Skeletal muscle satellite cell (primary cell): ENCODE measurements around the gene MAP3K20.

Experiments
- H3K27me3 ChIP-seq: 2 replicates; pipeline ENCODE4 v1.7.0; 2013; ENCODE audit warnings: low read length; ENCODE audit not compliant: control insufficient read depth, insufficient read depth
- H3K36me3 ChIP-seq: 2 replicates; pipeline ENCODE4 v1.7.0; 2013; ENCODE audit warnings: mild to moderate bottlenecking, control low read depth, low read length; ENCODE audit not compliant: insufficient read depth
- H3K4me1 ChIP-seq: 2 replicates; pipeline ENCODE4 v1.7.0; 2013; ENCODE audit warnings: low read length; ENCODE audit not compliant: control insufficient read depth, insufficient read depth
- H3K4me2 ChIP-seq: 2 replicates; pipeline ENCODE4 v1.7.0; 2013; ENCODE audit warnings: mild to moderate bottlenecking, low read length
- H3K4me3 ChIP-seq: 2 replicates; pipeline ENCODE4 v1.7.0; 2013; ENCODE audit warnings: low read length
- H3K9ac ChIP-seq: 2 replicates; pipeline ENCODE4 v1.7.0; 2013; ENCODE audit warnings: mild to moderate bottlenecking, low read depth, low read length, moderate library complexity
- H3K9me3 ChIP-seq: replicated peaks from 2 replicates; pipeline ENCODE4 v1.7.0; 2013; ENCODE audit warnings: mild to moderate bottlenecking, control low read depth, low read length

Gene MAP3K20

DNA sequence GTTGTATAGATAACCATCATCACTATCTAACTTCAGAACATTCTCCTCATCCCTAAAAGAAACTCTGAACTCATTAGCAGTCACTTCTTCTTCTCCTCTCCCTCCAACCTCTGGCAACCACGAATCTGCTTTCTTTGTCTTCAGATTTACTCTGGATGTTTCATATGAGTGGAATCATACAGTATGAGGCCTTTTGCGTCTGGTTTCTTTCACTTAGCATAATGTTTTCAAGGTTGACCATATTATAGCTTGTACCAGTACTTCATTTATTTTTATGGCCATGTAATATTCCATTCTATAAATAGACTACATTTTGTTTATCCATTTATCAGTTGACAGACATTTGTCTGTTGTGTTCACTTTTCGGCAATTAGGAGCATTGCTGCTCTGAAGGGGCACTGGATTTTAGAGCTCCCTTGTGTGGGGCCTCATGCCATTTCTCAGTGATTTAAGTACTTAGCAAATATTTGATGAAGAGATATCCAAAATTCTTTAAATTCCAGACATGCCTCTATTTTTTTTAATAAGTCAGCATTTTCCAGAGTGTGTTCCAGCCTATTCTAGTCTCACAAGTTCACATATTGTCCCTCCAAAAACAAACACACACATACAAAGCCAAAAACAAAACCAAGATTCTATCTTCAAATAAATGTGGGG, 22.5 kb upstream of the MAP3K20 start:
- Histone ChIP-seq H3K36me3 (no peaks in the 10 kb centered on the region), H3K9ac (no peak overlapping the region), H3K9me3 (no peaks in the 10 kb centered on the region), H3K27me3 (no peaks in the 10 kb centered on the region), H3K4me2 (no peak overlapping the region), H3K4me1 (peaks cover 29% of the 10 kb centered on the region), H3K4me3 (no peak overlapping the region)

DNA sequence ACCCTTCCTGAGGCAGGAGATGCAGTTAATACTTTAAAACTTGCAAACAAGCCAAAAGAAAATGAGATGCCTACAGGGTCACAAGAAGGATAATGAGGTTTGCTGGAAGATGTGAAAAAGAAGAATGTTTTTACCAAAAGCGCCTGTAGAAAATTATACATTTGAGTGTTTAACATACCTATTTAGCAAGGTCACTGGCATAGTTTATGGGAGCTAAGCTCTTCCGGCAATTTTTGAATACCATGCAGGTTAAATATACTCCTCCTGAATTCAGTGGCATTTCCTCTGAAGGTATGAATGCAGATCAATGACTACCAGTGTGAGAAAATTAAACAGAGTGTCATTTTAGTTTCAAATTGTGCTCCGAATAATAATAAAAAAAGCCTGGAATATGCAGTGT, 21.2 kb upstream of the MAP3K20 start:
- H3K36me3 ChIP-seq, result no peaks in the 10 kb centered on the region
- H3K4me1 ChIP-seq, result peaks cover 23% of the 10 kb centered on the region
- no peak overlapping the region for H3K4me3 ChIP-seq
- H3K9ac ChIP-seq, result no peak overlapping the region
- no peaks in the 10 kb centered on the region for H3K27me3 ChIP-seq
- no peaks in the 10 kb centered on the region for H3K9me3 ChIP-seq
- H3K4me2 ChIP-seq, result no peak overlapping the region

DNA sequence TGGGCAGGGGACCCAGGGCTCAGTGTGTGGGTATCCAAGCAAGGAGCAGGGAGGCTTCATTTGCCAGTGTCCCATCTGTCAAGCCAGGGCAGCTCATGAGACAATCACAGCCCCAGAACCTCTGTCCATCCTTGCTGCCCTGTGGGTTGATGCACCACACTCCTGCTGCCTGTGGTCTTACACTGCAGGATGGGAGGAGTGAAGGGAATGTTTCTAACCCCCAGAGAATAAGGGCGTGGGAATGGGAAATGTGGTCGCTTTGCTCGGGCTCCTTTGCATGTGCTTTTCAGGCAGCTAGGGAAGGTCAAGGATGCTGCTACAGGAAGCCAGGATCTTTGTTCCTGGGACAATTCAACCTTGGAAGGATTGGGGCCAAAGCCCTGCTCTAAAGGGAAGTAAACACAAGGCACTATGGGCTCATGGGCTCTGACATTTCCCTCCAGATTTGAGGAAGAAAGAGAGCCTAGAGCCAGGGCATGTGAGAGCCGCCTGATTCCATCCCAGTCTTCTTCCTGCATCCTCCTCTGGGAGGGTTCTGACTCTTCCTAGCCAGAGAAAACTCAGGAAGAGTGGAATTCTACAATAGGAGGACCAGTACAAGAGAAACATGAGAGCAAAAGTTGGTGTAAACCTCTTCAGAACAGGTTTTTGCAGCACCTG, 18.8 kb upstream of the MAP3K20 start:
- Histone ChIP-seq H3K9me3 (no peaks in the 10 kb centered on the region), H3K9ac (no peak overlapping the region), H3K4me1 (peaks cover 8% of the 10 kb centered on the region), H3K36me3 (no peaks in the 10 kb centered on the region), H3K4me3 (no peak overlapping the region), H3K4me2 (no peak overlapping the region), H3K27me3 (no peaks in the 10 kb centered on the region)

DNA sequence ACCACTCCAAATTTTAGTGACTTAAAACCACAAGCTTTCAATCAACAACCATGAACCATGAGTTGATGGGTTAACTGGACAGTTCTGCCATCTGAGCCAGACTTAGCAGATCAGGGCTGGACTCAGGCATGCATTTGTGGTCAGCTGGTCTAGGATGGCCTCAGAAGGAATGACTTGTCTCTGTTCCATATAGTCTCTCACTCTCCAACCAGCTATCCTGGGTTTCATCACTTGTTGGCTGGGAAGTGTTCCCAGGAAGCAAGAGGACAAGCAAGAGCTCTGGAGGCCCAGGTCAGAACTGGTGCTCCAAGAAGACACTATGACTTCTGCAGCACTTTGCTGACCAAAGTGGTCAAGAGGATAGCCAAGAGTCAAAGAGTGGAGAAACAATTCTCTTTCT, 17.5 kb upstream of the MAP3K20 start:
- no peaks in the 10 kb centered on the region for H3K27me3 ChIP-seq

DNA sequence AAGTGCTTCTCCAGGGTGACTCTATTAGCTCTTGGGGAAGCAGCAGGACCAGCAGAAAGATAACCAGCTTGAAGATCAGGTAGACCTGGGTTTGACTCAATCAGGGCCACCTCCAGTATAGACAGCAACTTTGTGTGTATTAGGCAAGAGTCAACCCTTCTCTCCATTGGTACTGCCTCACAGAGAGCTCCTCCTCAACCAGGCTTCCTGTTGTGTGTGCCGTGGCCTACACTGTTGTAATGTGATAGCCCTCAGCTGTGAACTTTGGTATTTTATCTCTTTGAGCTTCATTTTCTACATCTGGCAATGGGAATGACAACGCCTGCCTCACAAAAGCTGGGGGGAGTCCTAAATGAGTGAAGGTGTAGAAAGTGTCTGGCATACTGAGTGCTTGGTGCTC, 17.0 kb upstream of the MAP3K20 start:
- Histone ChIP-seq H3K36me3 (no peaks in the 10 kb centered on the region), H3K27me3 (no peaks in the 10 kb centered on the region), H3K4me2 (no peak overlapping the region), H3K4me1 (peaks cover under 1% of the 10 kb centered on the region), H3K9me3 (no peaks in the 10 kb centered on the region), H3K9ac (no peak overlapping the region), H3K4me3 (no peak overlapping the region)

More for the DNA sequence above, 17.5 kb upstream of the MAP3K20 start:
- Histone ChIP-seq H3K9me3 (no peaks in the 10 kb centered on the region), H3K4me3 (no peak overlapping the region), H3K36me3 (no peaks in the 10 kb centered on the region), H3K9ac (no peak overlapping the region), H3K4me2 (no peak overlapping the region), H3K4me1 (peaks cover 7% of the 10 kb centered on the region)

DNA sequence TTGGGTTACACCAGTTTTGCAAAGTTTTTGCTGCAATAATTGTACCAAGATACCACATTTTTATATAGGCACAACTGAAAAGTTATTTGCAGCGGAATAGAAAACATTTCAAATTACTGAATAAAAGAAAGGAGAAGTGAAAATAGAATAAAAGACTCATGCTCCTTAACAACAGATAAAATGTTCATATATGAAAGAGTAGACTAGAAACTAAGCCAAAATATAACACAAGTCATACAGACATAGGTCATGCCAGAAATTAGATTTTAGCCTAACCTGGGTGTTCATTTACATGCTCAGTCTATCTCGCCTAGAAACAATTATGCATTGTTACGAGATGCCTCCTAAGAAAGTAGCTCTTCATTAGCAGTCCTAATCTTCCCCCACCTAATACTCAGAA, 16.4 kb upstream of the MAP3K20 start:
- Histone ChIP-seq H3K9me3 (no peaks in the 10 kb centered on the region), H3K4me3 (no peak overlapping the region), H3K27me3 (no peaks in the 10 kb centered on the region), H3K4me2 (no peak overlapping the region), H3K9ac (no peak overlapping the region), H3K36me3 (no peaks in the 10 kb centered on the region), H3K4me1 (no peaks in the 10 kb centered on the region)

DNA sequence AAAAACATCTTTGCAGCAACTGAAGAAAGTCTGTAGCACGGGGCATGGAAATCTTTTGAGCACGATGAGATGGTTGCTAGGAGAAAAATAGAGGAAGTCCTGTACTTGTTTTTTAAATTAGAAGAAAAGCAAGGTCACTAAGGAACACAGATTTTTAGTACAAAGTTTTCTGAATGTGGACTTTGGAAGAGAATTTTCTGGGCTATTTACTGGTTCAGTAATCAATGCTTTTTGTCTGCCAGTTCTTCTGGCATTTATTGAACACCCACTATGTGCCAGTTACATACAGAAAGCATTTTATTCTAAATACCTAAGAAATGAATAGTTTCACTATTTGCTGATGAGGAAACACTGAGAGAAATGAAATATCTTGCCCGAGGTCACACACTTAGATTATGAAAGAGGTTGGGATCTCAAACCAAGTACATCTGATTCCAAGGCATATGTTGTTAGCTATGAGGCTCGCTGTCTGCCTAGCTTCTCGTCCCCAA, 15.6 kb upstream of the MAP3K20 start:
- H3K9ac ChIP-seq, result no peak overlapping the region
- no peak overlapping the region for H3K4me2 ChIP-seq

DNA sequence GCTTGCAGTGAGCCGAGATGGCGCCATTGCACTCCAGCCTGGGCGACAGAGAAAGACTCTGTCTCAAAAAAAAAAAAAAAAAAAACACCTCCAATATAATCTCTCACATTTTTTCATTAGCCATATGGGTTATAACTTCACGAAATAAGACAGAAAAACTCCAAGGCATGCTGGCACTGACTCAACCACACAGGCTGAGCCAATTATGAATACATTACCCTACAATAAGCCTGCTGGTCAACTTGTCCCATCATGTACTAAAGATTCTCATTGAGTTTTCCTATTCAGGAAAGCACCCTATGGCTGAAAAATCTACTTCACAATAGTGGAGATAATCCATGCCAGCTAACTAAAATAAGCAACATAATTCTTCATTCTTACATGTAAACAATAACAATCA, 12.8 kb upstream of the MAP3K20 start:
- no peak overlapping the region for H3K4me2 ChIP-seq
- H3K9me3 ChIP-seq, result no peaks in the 10 kb centered on the region
- no peaks in the 10 kb centered on the region for H3K4me1 ChIP-seq
- H3K4me3 ChIP-seq, result no peak overlapping the region
- no peaks in the 10 kb centered on the region for H3K36me3 ChIP-seq
- H3K9ac ChIP-seq, result no peak overlapping the region
- no peaks in the 10 kb centered on the region for H3K27me3 ChIP-seq

More for the DNA sequence above, 15.6 kb upstream of the MAP3K20 start:
- Histone ChIP-seq H3K4me1 (no peaks in the 10 kb centered on the region), H3K36me3 (no peaks in the 10 kb centered on the region), H3K27me3 (no peaks in the 10 kb centered on the region), H3K4me3 (no peak overlapping the region), H3K9me3 (no peaks in the 10 kb centered on the region)

DNA sequence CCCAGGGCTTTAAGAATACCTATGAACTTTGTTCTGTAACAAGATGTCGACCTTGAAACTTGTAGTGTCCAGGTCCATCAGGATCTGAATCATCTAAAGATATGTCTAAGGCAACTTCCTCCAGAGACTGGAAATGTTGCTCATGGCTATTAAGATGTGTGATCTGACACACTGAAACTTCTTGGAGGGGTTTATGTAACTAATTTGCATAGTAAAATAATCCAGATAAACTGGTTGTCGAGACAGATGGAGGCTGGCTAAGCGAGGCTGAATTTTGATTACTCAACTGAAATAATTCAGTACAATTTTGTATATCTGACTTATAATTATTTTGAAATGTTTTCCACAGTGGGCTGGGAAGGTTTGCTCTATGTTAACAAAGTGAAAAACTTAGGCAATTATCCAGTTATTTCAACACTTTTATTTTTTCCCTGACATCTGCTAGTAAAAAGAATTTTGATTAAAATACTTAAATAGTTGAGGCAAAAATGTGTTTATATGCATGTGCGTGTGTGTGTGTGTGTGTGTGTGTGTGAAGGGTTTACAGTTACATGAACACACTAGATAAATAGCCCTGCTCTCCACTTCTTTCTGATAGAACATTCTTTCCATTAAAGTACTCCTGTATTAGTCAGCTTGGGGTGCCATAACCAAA, 11.4 kb upstream of the MAP3K20 start:
- no peaks in the 10 kb centered on the region for H3K36me3 ChIP-seq
- no peak overlapping the region for H3K9ac ChIP-seq

DNA sequence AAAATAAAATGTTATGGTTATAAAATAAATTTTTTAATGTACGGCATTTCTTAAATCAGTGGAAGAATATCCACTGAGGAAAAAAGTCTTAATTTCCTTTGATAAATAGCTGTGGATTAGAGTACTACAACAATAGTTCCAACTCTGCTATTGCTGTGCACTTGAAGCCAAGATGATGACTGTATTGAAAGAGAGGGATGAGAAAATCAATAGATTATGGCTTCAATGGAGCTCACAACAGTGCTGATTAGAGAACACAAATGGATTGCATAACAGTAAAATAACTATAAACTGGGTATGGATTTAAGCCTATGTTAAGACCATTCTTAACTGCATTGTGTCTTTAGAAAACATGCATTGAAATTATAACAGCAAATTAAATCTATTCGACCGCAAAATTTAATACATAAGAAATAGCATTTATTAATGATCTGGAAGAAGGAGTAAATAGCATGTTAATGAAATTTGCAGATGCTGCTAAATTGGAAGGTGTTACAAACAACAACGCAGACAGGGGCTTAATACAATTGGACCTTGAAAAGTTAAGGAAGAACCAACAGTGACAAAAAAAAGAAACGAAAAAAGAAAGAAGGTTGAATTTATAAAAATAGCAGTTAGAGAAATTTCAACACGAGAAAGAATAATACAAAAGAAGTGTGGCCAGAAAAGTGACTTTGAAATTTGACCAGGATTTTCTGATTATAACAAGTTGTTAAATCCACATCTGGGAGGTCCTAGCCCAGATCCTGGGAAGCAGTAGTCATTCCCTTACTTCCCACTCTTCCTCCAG, 8.6 kb upstream of the MAP3K20 start:
- Histone ChIP-seq H3K4me3 (no peak overlapping the region), H3K9me3 (no peaks in the 10 kb centered on the region), H3K4me1 (no peaks in the 10 kb centered on the region), H3K27me3 (no peaks in the 10 kb centered on the region), H3K36me3 (no peaks in the 10 kb centered on the region), H3K4me2 (no peak overlapping the region), H3K9ac (no peak overlapping the region)

More for the DNA sequence above, 11.4 kb upstream of the MAP3K20 start:
- Histone ChIP-seq H3K4me3 (no peak overlapping the region), H3K4me1 (no peaks in the 10 kb centered on the region), H3K4me2 (no peak overlapping the region), H3K9me3 (no peaks in the 10 kb centered on the region), H3K27me3 (no peaks in the 10 kb centered on the region)

DNA sequence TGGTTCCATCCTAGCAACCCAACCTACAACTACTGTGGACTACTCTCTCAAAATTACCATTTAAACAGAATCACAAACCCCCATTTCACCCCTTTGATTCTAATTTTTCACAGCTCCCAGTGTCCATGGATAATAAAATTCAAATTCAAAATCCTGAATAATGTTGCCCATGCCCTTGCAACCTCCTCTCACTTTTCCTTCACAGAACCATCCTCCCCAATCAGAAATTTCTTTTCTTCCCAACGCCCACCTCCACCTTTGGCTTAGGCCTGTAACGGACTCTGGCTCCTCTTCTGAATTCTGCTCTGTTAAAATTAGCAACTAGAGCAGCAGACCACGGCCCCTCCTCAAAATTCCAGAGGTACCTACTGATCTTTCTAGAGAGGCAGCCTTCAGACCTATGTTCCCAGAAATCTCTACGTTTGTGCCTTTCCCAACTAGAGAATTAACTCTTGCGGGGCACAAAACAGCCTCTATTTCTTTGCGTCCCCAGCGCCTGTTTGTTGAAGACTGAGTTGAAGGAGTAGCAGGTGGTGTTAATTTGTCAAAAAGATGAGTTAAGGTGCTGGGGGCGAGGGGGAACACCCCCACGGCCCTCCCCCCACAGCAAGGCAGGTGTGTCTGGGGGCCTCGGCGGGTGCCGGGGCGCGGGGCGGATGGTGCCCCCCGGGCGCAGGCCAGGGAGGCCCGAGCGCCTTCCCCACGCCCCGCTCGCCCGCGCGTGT, 428 bp upstream of the MAP3K20 start:
- H3K9ac ChIP-seq, result peak overlapping the region; percentile 96
- H3K36me3 ChIP-seq, result no peaks in the 10 kb centered on the region
- H3K27me3 ChIP-seq, result no peaks in the 10 kb centered on the region
- H3K4me2 ChIP-seq, result peak overlapping the region; percentile 78
- no peaks in the 10 kb centered on the region for H3K9me3 ChIP-seq
- peak overlapping the region; percentile 87 for H3K4me3 ChIP-seq
- H3K4me1 ChIP-seq, result peaks cover 31% of the 10 kb centered on the region
